Erythroblast (primary cell): ENCODE results near the gene HIGD1B.

Source experiments
- GATA1 ChIP-seq: IDR thresholded peaks from 2 replicates; pipeline ENCODE4 v1.6.1; 2011; ENCODE audit warnings: low read depth, mild to moderate bottlenecking, control low read depth, low read length, moderate library complexity
- POLR2A ChIP-seq: IDR thresholded peaks from 2 replicates; pipeline ENCODE4 v1.6.1; 2011; ENCODE audit warnings: mild to moderate bottlenecking, low read length

- no peak for TF ChIP-seq POLR2A
- no peak for TF ChIP-seq GATA1
These were observed 14.9 kb upstream of the HIGD1B start for GRCh38 chr17:44832805-44833204.
